GM18861 (cell line): Measurements from ENCODE around the gene GZF1.
"Not testable (repeated sequence)": the region's sequence is repeated elsewhere in the genome, so short reads cannot be mapped to it uniquely, and the experiment has no call there.

Source experiments
- ATAC-seq: cut with Tn5 transposase; IDR thresholded peaks from one replicate; pipeline ENCODE4 v1.9.1; 2021; ENCODE audit not compliant: unreplicated experiment

Gene GZF1

GRCh38 chr20:23344336-23344735, 17.6 kb upstream of the GZF1 start:
- no peak for ATAC-seq

GRCh38 chr20:23346002-23346401, 16.0 kb upstream of the GZF1 start:
- no peak for ATAC-seq

GRCh38 chr20:23347791-23348190, 14.2 kb upstream of the GZF1 start:
- ATAC-seq, result no peak

GRCh38 chr20:23348510-23348909, 13.5 kb upstream of the GZF1 start:
- not testable (repeated sequence) for ATAC-seq

GRCh38 chr20:23349338-23350195, 12.4 kb upstream of the GZF1 start:
- ATAC-seq, result peak; percentile 24

- peak; percentile 84 for ATAC-seq
These were observed 11.6 kb upstream of the GZF1 start, which contains the start of gene NXT1 for GRCh38 chr20:23350196-23350903. NXT1 (plus strand) TSS chr20:23350791; CDS start chr20:23354042, 3,251 bp downstream.

GRCh38 chr20:23350904-23351838, 10.8 kb upstream of the GZF1 start:
- ATAC-seq, result peak; percentile 17

- ATAC-seq, result no peak
These were observed 5.8 kb upstream of the GZF1 start for GRCh38 chr20:23356203-23356602.

- peak; percentile 69 for ATAC-seq
These were observed 4.0 kb upstream of the GZF1 start for GRCh38 chr20:23357767-23358562.

- no peak for ATAC-seq
These were observed 3.4 kb upstream of the GZF1 start for GRCh38 chr20:23358563-23358906.

GRCh38 chr20:23358923-23359593, 2.9 kb upstream of the GZF1 start:
- no peak for ATAC-seq

- ATAC-seq, result no peak
These were observed 1.5 kb upstream of the GZF1 start for GRCh38 chr20:23360531-23360930.

- no peak for ATAC-seq
These were observed 885 bp upstream of the GZF1 start for GRCh38 chr20:23361119-23361475.

GRCh38 chr20:23362392-23363256, 642 bp downstream of the GZF1 start:
- ATAC-seq, result no peak

GRCh38 chr20:23363257-23363649, 1.3 kb downstream of the GZF1 start:
- no peak for ATAC-seq

GRCh38 chr20:23365390-23366165, 3.6 kb downstream of the GZF1 start:
- ATAC-seq, result no peak

GRCh38 chr20:23366384-23366783, 4.4 kb downstream of the GZF1 start:
- no peak for ATAC-seq

GRCh38 chr20:23367770-23368169, 5.8 kb downstream of the GZF1 start:
- ATAC-seq, result no peak
